HG02642 (cell line): ENCODE measurements around the gene GTF2F2.
A peak's percentile ranks its signal among the peaks of the same experiment; 100 is the strongest.
"Not testable (repeated sequence)": the region's sequence is repeated elsewhere in the genome, so short reads cannot be mapped to it uniquely, and the experiment has no call there.

Source experiments
- ATAC-seq: cut with Tn5 transposase; IDR thresholded peaks from one replicate; pipeline ENCODE4 v1.9.1; 2021; ENCODE audit warnings: mild to moderate bottlenecking; ENCODE audit not compliant: unreplicated experiment, poor library complexity

The GTF2F2 gene

GRCh38 chr13:45296259-45296658, 175.9 kb downstream of the GTF2F2 start:
- ATAC-seq = no peak

- ATAC-seq = no peak
These were observed 177.3 kb downstream of the GTF2F2 start for GRCh38 chr13:45297456-45298205.

GRCh38 chr13:45298206-45298505, 177.8 kb downstream of the GTF2F2 start:
- ATAC-seq = no peak

GRCh38 chr13:45298550-45298949, 178.2 kb downstream of the GTF2F2 start:
- not testable (repeated sequence) for ATAC-seq

GRCh38 chr13:45299194-45299593, 178.9 kb downstream of the GTF2F2 start:
- no peak for ATAC-seq

- ATAC-seq = no peak
These were observed 180.1 kb downstream of the GTF2F2 start for GRCh38 chr13:45300190-45300985.

- ATAC-seq = no peak
These were observed 181.0 kb downstream of the GTF2F2 start for GRCh38 chr13:45301263-45301662.

GRCh38 chr13:45302507-45302906, 182.2 kb downstream of the GTF2F2 start:
- ATAC-seq = no peak

GRCh38 chr13:45303026-45303425, 182.7 kb downstream of the GTF2F2 start:
- ATAC-seq = no peak

- ATAC-seq = no peak
These were observed 183.6 kb downstream of the GTF2F2 start for GRCh38 chr13:45303866-45304265.

- ATAC-seq = no peak
These were observed 184.8 kb downstream of the GTF2F2 start for GRCh38 chr13:45305079-45305478.

GRCh38 chr13:45306966-45307365, 186.7 kb downstream of the GTF2F2 start:
- ATAC-seq = no peak

- ATAC-seq = peak; percentile 20
These were observed 190.2 kb downstream of the GTF2F2 start for GRCh38 chr13:45310341-45311131.

GRCh38 chr13:45314822-45315221, 194.5 kb downstream of the GTF2F2 start:
- ATAC-seq = no peak

GRCh38 chr13:45315520-45316167, 195.3 kb downstream of the GTF2F2 start:
- ATAC-seq = no peak

GRCh38 chr13:45316338-45316737, 196.0 kb downstream of the GTF2F2 start:
- ATAC-seq = no peak

- no peak for ATAC-seq
These were observed 196.7 kb downstream of the GTF2F2 start for GRCh38 chr13:45316996-45317395.

GRCh38 chr13:45320876-45321629, 200.7 kb downstream of the GTF2F2 start:
- ATAC-seq = no peak

- no peak for ATAC-seq
These were observed 205.5 kb downstream of the GTF2F2 start for GRCh38 chr13:45325806-45326205.
